ENCODE measurements around the gene S100A16.

Gene S100A16

GRCh38 chr1:153635872-153636271 is 22.9 kb upstream of the S100A16 start:
- DNase-seq = no peak

- DNase-seq = peak; percentile 99 to 100
These were observed 21.1 kb upstream of the S100A16 start, which contains the start of gene CHTOP for GRCh38 chr1:153633754-153634665. Gene CHTOP (plus strand): TSS chr1:153634066. CDS start chr1:153636589, 2,523 bp downstream.

- DNase-seq = no peak
These were observed 20.3 kb upstream of the S100A16 start for GRCh38 chr1:153633161-153633753.

- DNase-seq = no peak
These were observed 18.4 kb upstream of the S100A16 start for GRCh38 chr1:153631047-153632022.

GRCh38 chr1:153630384-153630783 is 17.4 kb upstream of the S100A16 start:
- DNase-seq = no peak

GRCh38 chr1:153629971-153630370 is 17.0 kb upstream of the S100A16 start:
- DNase-seq = no peak

- no peak for DNase-seq
These were observed 16.4 kb upstream of the S100A16 start for GRCh38 chr1:153629343-153629665.

- no peak for DNase-seq
These were observed 15.9 kb upstream of the S100A16 start for GRCh38 chr1:153628638-153629342.

GRCh38 chr1:153627715-153628626 is 15.0 kb upstream of the S100A16 start, which contains the start of gene S100A1:
Gene S100A1 (plus strand): TSS chr1:153628434. CDS start chr1:153630522, 2,088 bp downstream.
- no peak for DNase-seq

GRCh38 chr1:153626904-153627714 is 14.2 kb upstream of the S100A16 start, which contains the start of gene S100A13:
Gene S100A13 (minus strand): TSS chr1:153627505. CDS start chr1:153626472, 1,033 bp downstream.
- DNase-seq = no peak

- no peak for DNase-seq
These were observed 13.6 kb upstream of the S100A16 start for GRCh38 chr1:153626477-153626903.

GRCh38 chr1:153624965-153625611 is 12.2 kb upstream of the S100A16 start:
- no peak for DNase-seq

- no peak for DNase-seq
These were observed 10.2 kb upstream of the S100A16 start for GRCh38 chr1:153623101-153623500.

- no peak for DNase-seq
These were observed 6.2 kb upstream of the S100A16 start for GRCh38 chr1:153619171-153619570.

GRCh38 chr1:153617663-153618062 is 4.7 kb upstream of the S100A16 start:
- DNase-seq = peak; percentile 88 to 92

GRCh38 chr1:153616917-153617311 is 4.0 kb upstream of the S100A16 start:
- DNase-seq = no peak

GRCh38 chr1:153616144-153616916 is 3.4 kb upstream of the S100A16 start, which contains the start of gene S100A14:
Gene S100A14 (minus strand): TSS chr1:153616325. CDS start chr1:153615858, 467 bp downstream.
- no peak for DNase-seq

GRCh38 chr1:153615406-153615805 is 2.5 kb upstream of the S100A16 start:
- no peak for DNase-seq

GRCh38 chr1:153614906-153615305 is 2.0 kb upstream of the S100A16 start:
- DNase-seq = no peak
